ENCODE data around the gene ALDH3B1.

ALDH3B1 gene

GRCh38 chr11:68076371-68077042 lies 66.4 kb downstream of the ALDH3B1 start:
- no peak for DNase-seq

DNA sequence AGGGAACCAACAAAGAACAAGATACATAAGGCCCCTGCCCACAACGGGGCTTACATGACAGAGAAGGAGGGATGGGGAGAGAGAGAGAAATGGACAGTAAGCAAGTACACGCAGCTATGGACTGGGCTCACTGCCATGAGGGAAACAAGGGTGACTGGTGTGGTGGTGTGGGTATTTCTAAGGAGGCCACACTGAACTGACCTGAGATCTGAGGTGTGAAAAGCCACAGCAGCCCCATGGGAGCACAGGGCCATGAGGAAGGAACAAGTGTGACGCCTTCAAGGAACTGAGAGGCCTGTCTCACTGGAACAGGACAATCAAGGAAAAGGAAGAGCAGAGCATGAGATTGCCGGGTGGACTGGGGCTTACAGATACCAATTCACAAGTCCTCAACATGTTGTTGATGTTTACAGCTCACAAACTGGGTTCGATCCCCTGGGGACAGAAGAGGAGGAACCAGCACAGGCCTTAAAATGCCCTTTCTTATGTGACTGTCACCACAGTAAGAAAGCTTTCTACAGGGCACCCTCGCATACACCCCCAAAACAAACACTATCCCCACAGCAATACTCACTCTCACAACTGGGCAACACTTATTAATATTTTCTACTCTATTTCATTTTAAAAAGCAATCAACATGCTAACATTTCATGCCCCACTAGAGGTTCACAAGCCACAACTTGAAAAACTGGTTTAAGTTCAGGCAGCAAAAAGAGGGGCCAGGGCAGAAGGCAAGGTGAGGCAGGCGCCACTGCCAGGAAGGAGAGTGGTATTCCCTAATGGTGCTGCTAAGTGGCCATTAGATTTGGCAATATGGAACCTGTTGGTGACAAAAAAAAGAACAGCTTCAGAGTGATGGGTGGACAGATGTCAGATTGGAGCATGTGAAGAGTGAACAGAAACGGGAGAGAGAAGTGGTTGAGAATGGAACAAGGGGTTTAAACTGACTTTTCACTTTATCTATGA lies 67.8 kb downstream of the ALDH3B1 start:
- no peak for DNase-seq
